ENCODE results near the gene EML3. TPM values are rescaled to one million over a fixed set of nuclear protein-coding genes. Genes with fewer than 3 reads are reported as not detected.
"Not testable (repeated sequence)": the region's sequence is repeated elsewhere in the genome, so short reads cannot be mapped to it uniquely, and the experiment has no call there.

The EML3 gene
- total and polyA plus RNA-seq, 9 donors, result 29.9 to 138 (median 94.4) TPM

- peaks cover 2% of the 10 kb centered on the region for H3K36me3 ChIP-seq
- no peaks in the 10 kb centered on the region for H3K27me3 ChIP-seq
- TF ChIP-seq POLR2A (IDR thresholded peaks at IDR 0.05) (no peak), EP300 (IDR thresholded peaks at IDR 0.05) (no peak)
- TF ChIP-seq, protein P1, sequence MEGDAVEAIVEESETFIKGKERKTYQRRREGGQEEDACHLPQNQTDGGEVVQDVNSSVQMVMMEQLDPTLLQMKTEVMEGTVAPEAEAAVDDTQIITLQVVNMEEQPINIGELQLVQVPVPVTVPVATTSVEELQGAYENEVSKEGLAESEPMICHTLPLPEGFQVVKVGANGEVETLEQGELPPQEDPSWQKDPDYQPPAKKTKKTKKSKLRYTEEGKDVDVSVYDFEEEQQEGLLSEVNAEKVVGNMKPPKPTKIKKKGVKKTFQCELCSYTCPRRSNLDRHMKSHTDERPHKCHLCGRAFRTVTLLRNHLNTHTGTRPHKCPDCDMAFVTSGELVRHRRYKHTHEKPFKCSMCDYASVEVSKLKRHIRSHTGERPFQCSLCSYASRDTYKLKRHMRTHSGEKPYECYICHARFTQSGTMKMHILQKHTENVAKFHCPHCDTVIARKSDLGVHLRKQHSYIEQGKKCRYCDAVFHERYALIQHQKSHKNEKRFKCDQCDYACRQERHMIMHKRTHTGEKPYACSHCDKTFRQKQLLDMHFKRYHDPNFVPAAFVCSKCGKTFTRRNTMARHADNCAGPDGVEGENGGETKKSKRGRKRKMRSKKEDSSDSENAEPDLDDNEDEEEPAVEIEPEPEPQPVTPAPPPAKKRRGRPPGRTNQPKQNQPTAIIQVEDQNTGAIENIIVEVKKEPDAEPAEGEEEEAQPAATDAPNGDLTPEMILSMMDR (IDR thresholded peaks at IDR 0.05), result no peak
- H3K9me3 ChIP-seq, result no peaks in the 10 kb centered on the region
- no peak for DNase-seq
- WGBS, 3 donors, result 35 to 37% (median 37%) methylated on average over 16 of the region's 16 CpGs
- H3K4me3 ChIP-seq, result peak overlapping the region; percentile 84
- peak overlapping the region; percentile 81 to 83 for H3K27ac ChIP-seq
- peaks cover 3% of the 10 kb centered on the region for H3K4me1 ChIP-seq (ENCODE audit: insufficient read depth)
- intact Hi-C loops (cut with DNase I), result no loop called here
These were observed 39.8 kb upstream of the EML3 start for GRCh38 chr11:62652161-62653006.

DNA sequence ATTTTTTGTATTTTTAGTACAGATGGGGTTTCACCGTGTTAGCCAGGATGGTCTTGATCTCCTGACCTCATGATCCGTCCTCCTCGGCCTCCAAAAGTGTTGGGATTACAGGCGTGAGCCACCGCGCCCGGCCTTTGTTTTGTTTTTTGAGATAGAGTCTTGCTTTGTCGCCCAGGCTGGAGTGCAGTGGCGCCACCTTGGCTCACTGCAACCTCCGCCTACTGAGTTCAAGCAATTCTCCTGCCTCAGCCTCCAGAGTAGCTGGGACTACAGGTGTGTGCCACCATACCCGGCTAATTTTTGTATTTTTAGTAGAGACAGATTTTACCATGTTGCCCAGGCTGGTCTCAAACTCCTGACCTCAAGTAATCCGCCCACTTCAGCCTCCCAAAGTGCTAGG lies 37.7 kb upstream of the EML3 start:
- intact Hi-C loops (cut with DNase I); H3K4me3 ChIP-seq; H3K9me3 ChIP-seq; H3K36me3 ChIP-seq; H3K27ac ChIP-seq; H3K4me1 ChIP-seq (ENCODE audit: insufficient read depth); H3K27me3 ChIP-seq; DNase-seq: not testable (repeated sequence)
- WGBS, 3 donors, result 90 to 96% (median 92%) methylated on average over 12 of the region's 12 CpGs

DNA sequence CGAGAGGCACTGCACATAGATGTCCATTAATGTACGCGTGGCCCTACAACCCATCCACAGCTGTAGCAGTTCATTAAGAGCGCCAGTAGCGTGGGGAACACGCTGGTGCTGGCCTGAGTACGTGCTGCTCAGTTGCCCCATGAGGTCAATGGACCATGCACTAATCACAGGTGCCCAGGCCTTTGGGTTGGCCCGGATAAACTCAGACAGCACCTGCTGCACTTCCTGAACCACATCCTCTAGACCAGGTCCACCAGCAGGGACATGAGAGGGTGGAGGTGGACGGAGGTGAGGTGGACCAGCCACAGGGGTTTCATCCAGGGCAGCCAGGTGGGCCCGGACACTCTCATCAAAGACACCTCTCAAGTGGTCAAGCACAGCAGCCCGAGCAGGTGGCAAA lies 36.9 kb upstream of the EML3 start:
- DNase-seq, result no peak
- Histone ChIP-seq H3K36me3 (peaks cover 2% of the 10 kb centered on the region), H3K27me3 (no peaks in the 10 kb centered on the region), H3K4me3 (no peak overlapping the region), H3K4me1 (ENCODE audit: insufficient read depth) (peaks cover 8% of the 10 kb centered on the region), H3K27ac (no peak overlapping the region), H3K9me3 (no peaks in the 10 kb centered on the region)
- WGBS, 3 donors, result 82 to 87% (median 87%) methylated on average over 11 of the region's 11 CpGs
- TF ChIP-seq, protein P1 (IDR thresholded peaks at IDR 0.05), result no peak
- TF ChIP-seq POLR2A (IDR thresholded peaks at IDR 0.05) (no peak), EP300 (IDR thresholded peaks at IDR 0.05) (no peak)
- intact Hi-C loops (cut with DNase I), result no loop called here

DNA sequence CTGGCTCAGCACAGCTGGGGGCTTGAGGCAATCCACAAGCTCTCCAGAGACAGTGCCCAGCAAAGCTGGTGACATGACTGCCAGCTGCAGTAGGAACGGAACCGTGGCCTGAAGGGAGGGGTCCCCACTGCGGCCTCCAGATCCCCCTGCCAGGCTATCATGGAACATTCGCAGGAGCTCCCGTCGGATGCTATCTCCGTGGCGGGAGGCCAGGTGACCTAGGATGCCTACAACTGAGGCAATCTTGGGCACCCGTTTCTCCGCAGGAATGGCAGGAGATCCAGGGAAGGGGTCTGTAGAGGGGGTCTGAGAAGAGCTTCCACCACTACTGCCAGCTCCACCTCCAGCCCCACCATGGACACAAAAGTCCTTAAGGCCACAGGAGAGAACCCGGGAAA lies 36.4 kb upstream of the EML3 start:
- H3K4me1 ChIP-seq (ENCODE audit: insufficient read depth), result peaks cover 6% of the 10 kb centered on the region
- TF ChIP-seq, protein P1 (IDR thresholded peaks at IDR 0.05), result no peak
- no peak for TF ChIP-seq POLR2A (IDR thresholded peaks at IDR 0.05)
- no peak for TF ChIP-seq EP300 (IDR thresholded peaks at IDR 0.05)
- H3K36me3 ChIP-seq, result peaks cover 2% of the 10 kb centered on the region
- no peak for DNase-seq
- no peaks in the 10 kb centered on the region for H3K27me3 ChIP-seq
- H3K4me3 ChIP-seq, result no peak overlapping the region
- intact Hi-C loops (cut with DNase I), result no loop called here
- H3K9me3 ChIP-seq, result no peaks in the 10 kb centered on the region
- H3K27ac ChIP-seq, result no peak overlapping the region
- 78 to 89% (median 80%) methylated on average over 11 of the region's 11 CpGs for WGBS, 3 donors

Data from ovary (tissue), 9 donors.